Erythroblast (primary cell): ENCODE measurements around the gene TSTD1.

Source experiments
- DNase-seq, 2 experiments: peaks; one replicate each; lab custom pipeline; 2025; lab: John Stamatoyannopoulos, UW
- GATA1 ChIP-seq: IDR thresholded peaks from 2 replicates; pipeline ENCODE4 v1.6.1; 2011; ENCODE audit warnings: low read depth, mild to moderate bottlenecking, control low read depth, low read length, moderate library complexity
- POLR2A ChIP-seq: IDR thresholded peaks from 2 replicates; pipeline ENCODE4 v1.6.1; 2011; ENCODE audit warnings: mild to moderate bottlenecking, low read length

Gene TSTD1

GRCh38 chr1:161054805-161055204 lies 16.0 kb upstream of the TSTD1 start:
- TF ChIP-seq POLR2A = no peak
- TF ChIP-seq GATA1 = no peak
- peak in 1 of 2 experiments; percentile 41 for DNase-seq

- no peak for DNase-seq
- TF ChIP-seq GATA1 = no peak
Measured at GRCh38 chr1:161054232-161054631, 15.5 kb upstream of the TSTD1 start.

GRCh38 chr1:161052899-161053298 lies 14.1 kb upstream of the TSTD1 start:
- no peak for DNase-seq
- TF ChIP-seq GATA1 (no peak), POLR2A (no peak)

GRCh38 chr1:161051219-161051618 lies 12.5 kb upstream of the TSTD1 start:
- no peak for TF ChIP-seq POLR2A
- no peak for DNase-seq

GRCh38 chr1:161048949-161049722 lies 10.4 kb upstream of the TSTD1 start:
- TF ChIP-seq GATA1 (no peak), POLR2A (no peak)
- DNase-seq = no peak

GRCh38 chr1:161047436-161048420 lies 9.0 kb upstream of the TSTD1 start:
- no peak for DNase-seq
- TF ChIP-seq GATA1 = no peak
- TF ChIP-seq POLR2A = no peak

GRCh38 chr1:161046605-161047228 lies 8.0 kb upstream of the TSTD1 start:
- no peak for DNase-seq
- TF ChIP-seq POLR2A (no peak), GATA1 (no peak)

- peak; percentile 98 for DNase-seq
- TF ChIP-seq GATA1 = no peak
- TF ChIP-seq POLR2A = peak; percentile 96
Measured at GRCh38 chr1:161045736-161046604, 7.2 kb upstream of the TSTD1 start, which contains the start of gene USF1. Gene USF1, minus strand, starts transcription at chr1:161045977. Its CDS starts 2,702 bp downstream, at chr1:161043275.

GRCh38 chr1:161044908-161045735 lies 6.4 kb upstream of the TSTD1 start:
- no peak for TF ChIP-seq POLR2A
- TF ChIP-seq GATA1 = no peak
- peak; percentile 83 to 85 for DNase-seq

- TF ChIP-seq GATA1 = no peak
- no peak for TF ChIP-seq POLR2A
- DNase-seq = peak in 1 of 2 experiments; percentile 49
Measured at GRCh38 chr1:161044535-161044907, 5.8 kb upstream of the TSTD1 start.

GRCh38 chr1:161039546-161039945 lies 782 bp upstream of the TSTD1 start:
- no peak for DNase-seq
- no peak for TF ChIP-seq POLR2A
- no peak for TF ChIP-seq GATA1

- DNase-seq = no peak
- no peak for TF ChIP-seq GATA1
- no peak for TF ChIP-seq POLR2A
Measured at GRCh38 chr1:161039154-161039545, 386 bp upstream of the TSTD1 start.
